MM.1S (cell line): ENCODE data around the gene AGAP2.

Experiments
- DNase-seq: peaks from one replicate; pipeline ENCODE4 v3.0.0-alpha.2; 2015
- H2AFZ ChIP-seq: fragments of 300-600 bp; sonication (generic); 2 replicates; pipeline ENCODE4 v1.6.0; 2016; ENCODE audit warnings: antibody characterized with exemption, low read length
- H3F3A ChIP-seq: fragments of 300-600 bp; sonication (generic); 2 replicates; pipeline ENCODE4 v1.6.1; 2016; ENCODE audit warnings: mild to moderate bottlenecking, antibody characterized with exemption, low read length, moderate library complexity, mixed read lengths; ENCODE audit not compliant: insufficient read depth
- H3K27ac ChIP-seq: fragments of 300-600 bp; sonication (generic); 2 replicates; pipeline ENCODE4 v1.5.1; 2016; ENCODE audit warnings: mild to moderate bottlenecking, low read length
- H3K27me3 ChIP-seq: fragments of 300-600 bp; sonication (generic); replicated peaks from 2 replicates; pipeline ENCODE4 v1.6.0; 2016; ENCODE audit warnings: low read length; ENCODE audit not compliant: insufficient read depth
- H3K36me3 ChIP-seq: fragments of 300-600 bp; sonication (generic); replicated peaks from 2 replicates; pipeline ENCODE4 v1.6.1; 2016; ENCODE audit warnings: mild to moderate bottlenecking, low read length, mixed read lengths; ENCODE audit not compliant: insufficient read depth
- H3K4me1 ChIP-seq: fragments of 300-600 bp; sonication (generic); 2 replicates; pipeline ENCODE4 v1.6.1; 2016; ENCODE audit warnings: low read length, mixed read lengths
- H3K4me2 ChIP-seq: fragments of 300-600 bp; sonication (generic); 2 replicates; pipeline ENCODE4 v1.6.0; 2016; ENCODE audit warnings: low read depth, low read length
- H3K4me3 ChIP-seq: fragments of 300-600 bp; sonication (generic); 2 replicates; pipeline ENCODE4 v1.5.1; 2016; ENCODE audit warnings: low read length, mixed read lengths
- H3K79me2 ChIP-seq: fragments of 300-600 bp; sonication (generic); 2 replicates; pipeline ENCODE4 v1.6.1; 2016; ENCODE audit warnings: mixed run types, low read length, mixed read lengths
- H3K9ac ChIP-seq: fragments of 300-600 bp; sonication (generic); 2 replicates; pipeline ENCODE4 v1.6.1; 2016; ENCODE audit warnings: low read length, mixed read lengths
- H3K9me2 ChIP-seq: fragments of 300-600 bp; sonication (generic); replicated peaks from 2 replicates; pipeline ENCODE4 v1.6.1; 2016; ENCODE audit warnings: mild to moderate bottlenecking, low read length, mixed read lengths; ENCODE audit not compliant: insufficient read depth
- H3K9me3 ChIP-seq: fragments of 300-600 bp; sonication (generic); replicated peaks from 2 replicates; pipeline ENCODE4 v1.6.1; 2016; ENCODE audit warnings: mild to moderate bottlenecking, low read length, mixed read lengths; ENCODE audit not compliant: insufficient read depth
- H4K20me1 ChIP-seq: fragments of 300-600 bp; sonication (generic); 2 replicates; pipeline ENCODE4 v1.6.1; 2016; ENCODE audit warnings: mild to moderate bottlenecking, low read length, moderate library complexity, mixed read lengths; ENCODE audit not compliant: insufficient read depth
- CTCF ChIP-seq: fragments of 300-600 bp; sonication (generic); IDR thresholded peaks from 2 replicates; pipeline ENCODE4 v1.5.1; 2016; ENCODE audit warnings: antibody characterized with exemption, low read length, mixed read lengths
- EZH2 ChIP-seq: fragments of 300-600 bp; sonication (generic); optimal IDR thresholded peaks from 2 replicates; pipeline ENCODE3; 2017; ENCODE audit warnings: low read depth, mild to moderate bottlenecking, antibody characterized with exemption, low read length, mixed read lengths
- EZH2phosphoT487 ChIP-seq: fragments of 300-600 bp; sonication (generic); IDR thresholded peaks from 2 replicates; pipeline ENCODE4 v1.6.1; 2018; ENCODE audit warnings: antibody characterized with exemption, low read length

AGAP2 gene

GRCh38 chr12:57782608-57783465 is 44.3 kb upstream of the AGAP2 start, which contains the start of gene TSFM:
Gene TSFM (plus strand): TSS chr12:57782787. CDS start chr12:57782802, 15 bp downstream.
- peak within 1 kb of the TSS; percentile 91 for H3K4me2 ChIP-seq
- no peaks in the 10 kb centered on the region for H4K20me1 ChIP-seq
- peak within 1 kb of the TSS; percentile 95 for H3K9ac ChIP-seq
- peaks cover 38% of the 10 kb centered on the region for H3K79me2 ChIP-seq
- H3F3A ChIP-seq = 0 out of 2 replicates have a peak, but pooled peaks cover 3% of the 10 kb centered on the region
- peak within 1 kb of the TSS; percentile 98 for H2AFZ ChIP-seq
- TF ChIP-seq EZH2phosphoT487 (no peak), CTCF (peak; percentile 91)
- H3K9me3 ChIP-seq = no peaks in the 10 kb centered on the region
- DNase-seq = peak; percentile 96
- peak within 1 kb of the TSS; percentile 42; the same call in 1 of the 2 replicates for H3K27ac ChIP-seq
- no peaks in the 10 kb centered on the region for H3K9me2 ChIP-seq
- peaks cover 12% of the 10 kb centered on the region for H3K4me1 ChIP-seq
- H3K4me3 ChIP-seq = peak within 1 kb of the TSS; percentile 100
- no peaks in the 10 kb centered on the region for H3K27me3 ChIP-seq
- 0 out of 2 replicates have a peak, but pooled peaks cover 8% of the 10 kb centered on the region for H3K36me3 ChIP-seq

- no peak overlapping the region for H3K27ac ChIP-seq
- H4K20me1 ChIP-seq = no peaks in the 10 kb centered on the region
- TF ChIP-seq CTCF = no peak
- TF ChIP-seq EZH2phosphoT487 = no peak
- TF ChIP-seq EZH2 = no peak
- H3K36me3 ChIP-seq = 0 out of 2 replicates have a peak, but pooled peaks cover 8% of the 10 kb centered on the region
- H3K27me3 ChIP-seq = no peaks in the 10 kb centered on the region
- DNase-seq = no peak
- H3K4me3 ChIP-seq = peak overlapping the region; percentile 100
- H3K4me1 ChIP-seq = peaks cover 12% of the 10 kb centered on the region
- H2AFZ ChIP-seq = peak overlapping the region; percentile 50
- peak overlapping the region; percentile 95; the same call in 1 of the 2 replicates for H3K9ac ChIP-seq
- peaks cover 38% of the 10 kb centered on the region for H3K79me2 ChIP-seq
- 0 out of 2 replicates have a peak, but pooled peaks cover 3% of the 10 kb centered on the region for H3F3A ChIP-seq
- H3K9me3 ChIP-seq = no peaks in the 10 kb centered on the region
- no peaks in the 10 kb centered on the region for H3K9me2 ChIP-seq
- peak overlapping the region; percentile 42 for H3K4me2 ChIP-seq
Observed at GRCh38 chr12:57782243-57782607, 43.7 kb upstream of the AGAP2 start.

GRCh38 chr12:57781801-57782200 is 43.3 kb upstream of the AGAP2 start:
- H3F3A ChIP-seq = 0 out of 2 replicates have a peak, but pooled peaks cover 3% of the 10 kb centered on the region
- peak overlapping the region; percentile 42; the same call in 1 of the 2 replicates for H3K4me2 ChIP-seq
- H4K20me1 ChIP-seq = no peaks in the 10 kb centered on the region
- peaks cover 12% of the 10 kb centered on the region for H3K4me1 ChIP-seq
- H3K9me3 ChIP-seq = no peaks in the 10 kb centered on the region
- 0 out of 2 replicates have a peak overlapping the region, but pooled peaks have one; percentile 5 for H3K27ac ChIP-seq
- DNase-seq = no peak
- peak overlapping the region; percentile 95; the same call in 1 of the 2 replicates for H3K9ac ChIP-seq
- H3K36me3 ChIP-seq = 0 out of 2 replicates have a peak, but pooled peaks cover 8% of the 10 kb centered on the region
- no peaks in the 10 kb centered on the region for H3K27me3 ChIP-seq
- no peaks in the 10 kb centered on the region for H3K9me2 ChIP-seq
- peak overlapping the region; percentile 50 for H2AFZ ChIP-seq
- no peak for TF ChIP-seq CTCF
- no peak for TF ChIP-seq EZH2phosphoT487
- TF ChIP-seq EZH2 = no peak
- H3K79me2 ChIP-seq = peaks cover 38% of the 10 kb centered on the region
- H3K4me3 ChIP-seq = peak overlapping the region; percentile 100; the same call in 1 of the 2 replicates
